SK-N-MC (cell line): ENCODE measurements around the gene TIMP2.
A peak's percentile ranks its signal among the peaks of the same experiment; 100 is the strongest.
"Not testable (repeated sequence)": the region's sequence is repeated elsewhere in the genome, so short reads cannot be mapped to it uniquely, and the experiment has no call there.

Source experiments
- DNase-seq: peaks from one replicate; pipeline ENCODE4 v3.0.0-alpha.2; 2011; ENCODE audit warnings: low read depth, low spot score
- H3K27ac ChIP-seq: fragments of 200-600 bp; sonication (generic); 2 replicates; pipeline ENCODE4 v1.5.1; 2016; ENCODE audit warnings: mixed run types
- H3K36me3 ChIP-seq: fragments of 200-600 bp; sonication (generic); 2 replicates; pipeline ENCODE4 v1.6.1; 2017; ENCODE audit warnings: antibody characterized with exemption, low read length, mixed read lengths; ENCODE audit not compliant: insufficient read depth
- H3K4me3 ChIP-seq: fragments of 200-600 bp; sonication (generic); 2 replicates; pipeline ENCODE4 v1.5.1; 2016
- H3K9ac ChIP-seq: fragments of 200-600 bp; sonication (generic); 2 replicates; pipeline ENCODE4 v1.8.0; 2017; ENCODE audit warnings: mixed run types, mixed read lengths; ENCODE audit not compliant: insufficient read length
- H3K9me3 ChIP-seq: fragments of 200-600 bp; sonication (generic); 2 replicates; pipeline ENCODE4 v1.6.1; 2017; ENCODE audit warnings: low read depth, mild to moderate bottlenecking, antibody characterized with exemption, low read length, moderate library complexity, mixed read lengths
- EZH2 ChIP-seq: fragments of 200-600 bp; sonication (generic); IDR thresholded peaks from one replicate; pipeline ENCODE4 v1.6.1; 2017; ENCODE audit warnings: antibody characterized with exemption
- FOXP2 ChIP-seq: optimal IDR thresholded peaks from 2 replicates; pipeline ENCODE3; 2011; ENCODE audit warnings: mild to moderate bottlenecking, moderate library complexity; ENCODE audit not compliant: insufficient read depth; ENCODE audit errors: extremely low read length, control extremely low read depth
- POLR2AphosphoS5 ChIP-seq: IDR thresholded peaks from 2 replicates; pipeline ENCODE4 v1.6.1; 2012; ENCODE audit warnings: mild to moderate bottlenecking, low read depth, low read length, borderline replicate concordance

The TIMP2 gene

DNA sequence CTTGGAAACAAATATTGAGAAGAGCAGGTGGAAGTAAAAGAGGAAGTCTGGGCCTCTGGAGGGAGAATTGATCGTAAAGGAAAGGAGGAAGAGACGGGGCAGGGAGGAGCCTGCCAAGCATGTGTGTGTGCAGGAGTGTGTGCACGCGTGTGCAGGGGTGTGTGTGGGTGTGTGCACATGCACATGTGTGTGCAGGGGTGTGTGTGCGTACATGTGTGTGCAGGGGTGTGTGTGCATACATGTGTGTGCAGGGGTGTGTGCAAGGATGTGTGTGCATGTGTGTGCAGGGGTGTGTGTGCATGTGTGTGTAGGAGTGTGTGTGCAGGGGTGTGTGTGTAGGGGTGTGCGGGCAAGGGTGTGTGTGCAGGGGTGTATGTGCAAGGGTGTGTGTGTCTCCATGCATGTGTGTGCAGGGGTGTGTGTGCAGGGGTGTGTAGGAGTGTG lies 32.2 kb downstream of the TIMP2 start:
- Histone ChIP-seq H3K27ac (0 out of 2 replicates have a peak overlapping the region, but pooled peaks have one; percentile 91), H3K9me3 (no peaks in the 10 kb centered on the region), H3K9ac (no peak overlapping the region), H3K4me3 (no peak overlapping the region), H3K36me3 (no peaks in the 10 kb centered on the region)
- DNase-seq, result no peak
- TF ChIP-seq EZH2 (no peak), FOXP2 (no peak), POLR2AphosphoS5 (no peak)

GRCh38 chr17:78892520-78892919 lies 32.7 kb downstream of the TIMP2 start:
- Histone ChIP-seq H3K4me3 (peak overlapping the region; percentile 14), H3K9me3 (no peaks in the 10 kb centered on the region), H3K9ac (no peak overlapping the region), H3K27ac (peak overlapping the region; percentile 91), H3K36me3 (no peaks in the 10 kb centered on the region)
- DNase-seq, result no peak
- no peak for TF ChIP-seq POLR2AphosphoS5
- no peak for TF ChIP-seq FOXP2
- TF ChIP-seq EZH2, result no peak

- no peak for TF ChIP-seq EZH2
- no peak for TF ChIP-seq POLR2AphosphoS5
- TF ChIP-seq FOXP2, result peak; percentile 19
- no peaks in the 10 kb centered on the region for H3K9me3 ChIP-seq
- no peak for DNase-seq
- H3K36me3 ChIP-seq, result no peaks in the 10 kb centered on the region
- H3K27ac ChIP-seq, result peak overlapping the region; percentile 91
- H3K9ac ChIP-seq, result no peak overlapping the region
- peak overlapping the region; percentile 14 for H3K4me3 ChIP-seq
Observed at GRCh38 chr17:78892062-78892456, 33.1 kb downstream of the TIMP2 start.

GRCh38 chr17:78891406-78892061 lies 33.7 kb downstream of the TIMP2 start:
- no peak for DNase-seq
- TF ChIP-seq FOXP2 (no peak), EZH2 (no peak)
- H3K9me3 ChIP-seq, result no peaks in the 10 kb centered on the region
- no peak overlapping the region for H3K4me3 ChIP-seq
- H3K9ac ChIP-seq, result no peak overlapping the region
- peak overlapping the region; percentile 91 for H3K27ac ChIP-seq
- H3K36me3 ChIP-seq, result no peaks in the 10 kb centered on the region

GRCh38 chr17:78890498-78890897 lies 34.7 kb downstream of the TIMP2 start:
- TF ChIP-seq EZH2 (no peak), POLR2AphosphoS5 (peak; percentile 56), FOXP2 (peak; percentile 97)
- peak; percentile 97 for DNase-seq
- H3K36me3 ChIP-seq, result no peaks in the 10 kb centered on the region
- peak overlapping the region; percentile 91 for H3K27ac ChIP-seq
- H3K9me3 ChIP-seq, result no peaks in the 10 kb centered on the region
- no peak overlapping the region for H3K9ac ChIP-seq
- H3K4me3 ChIP-seq, result peak overlapping the region; percentile 63

DNA sequence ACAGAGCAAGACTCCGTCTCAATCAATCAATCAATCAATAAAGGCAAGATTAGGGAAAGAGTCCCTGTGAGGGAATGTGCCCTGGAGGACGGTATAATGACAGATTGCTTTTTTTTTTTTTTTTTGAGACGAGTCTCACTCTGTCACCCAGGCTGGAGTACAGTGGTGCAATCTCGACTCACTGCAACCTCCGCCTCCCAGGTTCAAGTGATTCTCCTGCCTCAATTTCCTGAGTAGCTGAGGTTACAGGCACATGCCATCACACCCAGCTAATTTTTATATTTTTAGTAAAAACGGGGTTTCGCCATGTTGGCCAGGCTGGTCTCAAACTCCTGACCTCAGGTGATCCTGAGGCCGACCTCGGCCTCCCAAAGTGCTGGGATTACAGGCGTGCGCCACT lies 35.1 kb downstream of the TIMP2 start:
- H3K9me3 ChIP-seq, H3K9ac ChIP-seq, DNase-seq, H3K36me3 ChIP-seq: not testable (repeated sequence)
- H3K4me3 ChIP-seq, result peak overlapping the region; percentile 39; the same call in 1 of the 2 replicates
- H3K27ac ChIP-seq, result peak overlapping the region; percentile 91

DNA sequence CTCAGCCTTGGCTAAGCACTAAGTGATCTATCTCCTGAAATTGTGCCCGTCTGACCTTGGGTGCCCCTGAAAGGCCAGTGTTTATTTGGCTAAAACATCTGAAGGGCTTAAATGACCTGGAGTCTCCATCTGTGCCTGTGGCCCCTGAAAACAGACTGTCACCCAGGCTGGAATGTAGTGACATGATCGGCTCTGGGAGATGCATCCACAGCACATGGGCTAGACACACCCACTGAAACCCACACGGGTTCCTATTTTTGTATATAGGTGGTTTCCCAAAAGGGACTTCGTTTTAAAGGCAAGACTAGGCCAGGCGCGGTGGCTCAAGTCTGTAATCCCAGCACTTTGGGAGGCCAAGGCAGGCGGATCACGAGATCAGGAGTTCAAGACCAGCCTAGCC lies 35.7 kb downstream of the TIMP2 start:
- TF ChIP-seq FOXP2 (no peak), EZH2 (no peak), POLR2AphosphoS5 (no peak)
- H3K9ac ChIP-seq, result no peak overlapping the region
- no peak for DNase-seq
- no peak overlapping the region for H3K4me3 ChIP-seq
- peak overlapping the region; percentile 91 for H3K27ac ChIP-seq
- H3K36me3 ChIP-seq, result no peaks in the 10 kb centered on the region
- H3K9me3 ChIP-seq, result no peaks in the 10 kb centered on the region

GRCh38 chr17:78888941-78889518 lies 36.2 kb downstream of the TIMP2 start:
- H3K9ac ChIP-seq, result no peak overlapping the region
- H3K27ac ChIP-seq, result peak overlapping the region; percentile 91

DNA sequence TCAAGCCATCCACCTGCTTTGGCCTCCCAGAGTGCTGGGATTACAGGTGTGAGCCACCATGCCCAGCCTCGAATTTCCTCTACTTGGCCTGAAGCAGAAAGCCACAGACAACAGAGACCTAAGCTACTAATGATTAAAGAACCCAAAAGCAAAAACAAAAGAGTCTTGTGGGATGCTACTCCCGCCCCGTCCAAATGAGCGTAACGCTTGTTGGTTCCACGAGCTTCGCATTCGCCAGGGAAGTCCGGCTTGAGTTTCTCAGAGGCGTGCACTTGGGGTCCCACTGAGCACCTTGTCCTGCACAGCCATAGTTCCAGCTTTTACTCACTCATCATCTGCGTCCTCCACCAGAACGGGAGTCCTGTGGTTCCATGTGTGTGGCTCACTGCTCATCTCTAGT lies 38.2 kb downstream of the TIMP2 start:
- TF ChIP-seq POLR2AphosphoS5 (no peak), FOXP2 (no peak), EZH2 (no peak)
- H3K9ac ChIP-seq, result no peak overlapping the region
- H3K9me3 ChIP-seq, result no peaks in the 10 kb centered on the region
- no peak overlapping the region for H3K27ac ChIP-seq
- H3K4me3 ChIP-seq, result no peak overlapping the region
- H3K36me3 ChIP-seq, result no peaks in the 10 kb centered on the region
- no peak for DNase-seq

More at GRCh38 chr17:78888941-78889518, 36.2 kb downstream of the TIMP2 start:
- no peaks in the 10 kb centered on the region for H3K36me3 ChIP-seq
- TF ChIP-seq POLR2AphosphoS5 (no peak), EZH2 (no peak), FOXP2 (no peak)
- DNase-seq, result no peak
- H3K4me3 ChIP-seq, result no peak overlapping the region
- H3K9me3 ChIP-seq, result no peaks in the 10 kb centered on the region
